ENCODE measurements around the gene TCIRG1. TPM values are rescaled to one million over a fixed set of nuclear protein-coding genes. Genes with fewer than 3 reads are reported as not detected.

TCIRG1 gene
- total RNA-seq, 2 experiments from 2014 or later: 286 to 316 TPM

- Mint-ChIP-seq H3K27me3 (no peaks in the 10 kb centered on the region), H3K27ac (peak within 1 kb of the TSS; percentile 26), H3K4me1 (peaks cover 10% of the 10 kb centered on the region), H3K4me3 (no peak within 1 kb of the TSS), H3K9me3 (no peaks in the 10 kb centered on the region), H3K36me3 (ENCODE audit: low read depth) (no peaks in the 10 kb centered on the region)
- ChIA-PET CTCF (interaction anchor here (1.0 to 1.3 kb wide), 2 partner anchors 12 to 29 kb away, joined by 3 read pairs; partner anchors contain the start of gene TCIRG1), POLR2A (no interaction called here)
- DNase-seq: no peak
Measured at GRCh38 chr11:68010090-68011041, 28.5 kb upstream of the TCIRG1 start, which contains the start of gene ALDH3B1. Gene ALDH3B1 (plus strand): TSS chr11:68010327. CDS start chr11:68015298, 4,971 bp downstream.

- Mint-ChIP-seq H3K27ac (no peak overlapping the region), H3K9me3 (no peaks in the 10 kb centered on the region), H3K4me1 (peaks cover 10% of the 10 kb centered on the region), H3K27me3 (no peaks in the 10 kb centered on the region), H3K36me3 (ENCODE audit: low read depth) (no peaks in the 10 kb centered on the region), H3K4me3 (no peak overlapping the region)
- DNase-seq: no peak
- POLR2A ChIA-PET: no interaction called here
- CTCF ChIA-PET: interaction anchor here (1.0 to 1.3 kb wide), 2 partner anchors 11 to 28 kb away, joined by 3 read pairs; partner anchors contain the start of gene TCIRG1
Measured at GRCh38 chr11:68011051-68011943, 27.5 kb upstream of the TCIRG1 start.

GRCh38 chr11:68012044-68012842 lies 26.6 kb upstream of the TCIRG1 start:
- H3K36me3 Mint-ChIP-seq (ENCODE audit: low read depth): no peaks in the 10 kb centered on the region
- ChIA-PET POLR2A (no interaction called here), CTCF (no interaction called here)
- no peaks in the 10 kb centered on the region for H3K27me3 Mint-ChIP-seq
- H3K27ac Mint-ChIP-seq: no peak overlapping the region
- H3K9me3 Mint-ChIP-seq: no peaks in the 10 kb centered on the region
- DNase-seq: no peak
- H3K4me3 Mint-ChIP-seq: no peak overlapping the region
- peaks cover 10% of the 10 kb centered on the region for H3K4me1 Mint-ChIP-seq

GRCh38 chr11:68012843-68013610 lies 25.8 kb upstream of the TCIRG1 start:
- DNase-seq: no peak
- no peaks in the 10 kb centered on the region for H3K27me3 Mint-ChIP-seq
- peaks cover 10% of the 10 kb centered on the region for H3K4me1 Mint-ChIP-seq
- H3K9me3 Mint-ChIP-seq: no peaks in the 10 kb centered on the region
- no peaks in the 10 kb centered on the region for H3K36me3 Mint-ChIP-seq (ENCODE audit: low read depth)
- H3K27ac Mint-ChIP-seq: no peak overlapping the region
- ChIA-PET CTCF (no interaction called here), POLR2A (no interaction called here)
- H3K4me3 Mint-ChIP-seq: no peak overlapping the region

- peak overlapping the region; percentile 19 for H3K27ac Mint-ChIP-seq
- ChIA-PET POLR2A (no interaction called here), CTCF (no interaction called here)
- no peaks in the 10 kb centered on the region for H3K9me3 Mint-ChIP-seq
- H3K4me1 Mint-ChIP-seq: peaks cover 10% of the 10 kb centered on the region
- no peaks in the 10 kb centered on the region for H3K27me3 Mint-ChIP-seq
- H3K36me3 Mint-ChIP-seq (ENCODE audit: low read depth): no peaks in the 10 kb centered on the region
- no peak for DNase-seq
- H3K4me3 Mint-ChIP-seq: no peak overlapping the region
Measured at GRCh38 chr11:68013611-68014156, 25.1 kb upstream of the TCIRG1 start.

GRCh38 chr11:68014157-68014946 lies 24.5 kb upstream of the TCIRG1 start:
- ChIA-PET CTCF (interaction anchor here (0.5 kb wide), 1 partner anchor 16 kb away, joined by 3 read pairs; the partner anchor contains the start of gene NDUFS8), POLR2A (no interaction called here)
- DNase-seq: no peak
- H3K27me3 Mint-ChIP-seq: no peaks in the 10 kb centered on the region
- no peaks in the 10 kb centered on the region for H3K9me3 Mint-ChIP-seq
- peak overlapping the region; percentile 19 for H3K27ac Mint-ChIP-seq
- H3K4me3 Mint-ChIP-seq: no peak overlapping the region
- no peaks in the 10 kb centered on the region for H3K36me3 Mint-ChIP-seq (ENCODE audit: low read depth)
- peaks cover 4% of the 10 kb centered on the region for H3K4me1 Mint-ChIP-seq

- H3K36me3 Mint-ChIP-seq (ENCODE audit: low read depth): no peaks in the 10 kb centered on the region
- ChIA-PET POLR2A (no interaction called here), CTCF (interaction anchor here (0.6 kb wide), 1 partner anchor 151 kb away, joined by 3 read pairs; no protein-coding TSS in a partner anchor)
- no peaks in the 10 kb centered on the region for H3K27me3 Mint-ChIP-seq
- no peak overlapping the region for H3K4me3 Mint-ChIP-seq
- H3K4me1 Mint-ChIP-seq: no peaks in the 10 kb centered on the region
- DNase-seq: no peak
- H3K27ac Mint-ChIP-seq: no peak overlapping the region
- H3K9me3 Mint-ChIP-seq: no peaks in the 10 kb centered on the region
Measured at GRCh38 chr11:68014947-68015447, 23.8 kb upstream of the TCIRG1 start.

GRCh38 chr11:68015467-68015866 lies 23.4 kb upstream of the TCIRG1 start:
- Mint-ChIP-seq H3K9me3 (no peaks in the 10 kb centered on the region), H3K4me3 (no peak overlapping the region), H3K27me3 (no peaks in the 10 kb centered on the region), H3K27ac (no peak overlapping the region), H3K36me3 (ENCODE audit: low read depth) (no peaks in the 10 kb centered on the region), H3K4me1 (no peaks in the 10 kb centered on the region)
- ChIA-PET POLR2A (no interaction called here), CTCF (interaction anchor here (0.6 kb wide), 1 partner anchor 150 kb away, joined by 3 read pairs; no protein-coding TSS in a partner anchor)
- no peak for DNase-seq

- CTCF ChIA-PET: no interaction called here
- Mint-ChIP-seq H3K27me3 (no peaks in the 10 kb centered on the region), H3K27ac (no peak overlapping the region), H3K36me3 (ENCODE audit: low read depth) (no peaks in the 10 kb centered on the region), H3K9me3 (no peaks in the 10 kb centered on the region), H3K4me3 (no peak overlapping the region), H3K4me1 (no peaks in the 10 kb centered on the region)
- POLR2A ChIA-PET: no interaction called here
- DNase-seq: no peak
Measured at GRCh38 chr11:68016161-68016903, 22.5 kb upstream of the TCIRG1 start.

GRCh38 chr11:68016904-68017817 lies 21.7 kb upstream of the TCIRG1 start:
- ChIA-PET CTCF (no interaction called here), POLR2A (no interaction called here)
- no peaks in the 10 kb centered on the region for H3K36me3 Mint-ChIP-seq (ENCODE audit: low read depth)
- H3K27me3 Mint-ChIP-seq: no peaks in the 10 kb centered on the region
- DNase-seq: no peak
- no peak overlapping the region for H3K27ac Mint-ChIP-seq
- no peaks in the 10 kb centered on the region for H3K9me3 Mint-ChIP-seq
- no peak overlapping the region for H3K4me3 Mint-ChIP-seq
- H3K4me1 Mint-ChIP-seq: no peaks in the 10 kb centered on the region
